SK-N-SH (cell line): ENCODE measurements around the gene MRPS12.

ENCODE experiments used
- EZH2phosphoT487 ChIP-seq: fragments of 200-600 bp; sonication (generic); IDR thresholded peaks from 2 replicates; pipeline ENCODE4 v1.6.1; 2017; ENCODE audit warnings: low read depth, mixed run types, mild to moderate bottlenecking, antibody characterized with exemption, moderate library complexity, borderline replicate concordance
- RFX5 ChIP-seq: IDR thresholded peaks from 2 replicates; pipeline ENCODE4 v1.6.1; 2012; ENCODE audit warnings: mild to moderate bottlenecking, improper control_type of control experiment, low read length
- TEAD4 ChIP-seq: IDR thresholded peaks from 2 replicates; pipeline ENCODE4 v1.4.0; 2012; ENCODE audit warnings: mild to moderate bottlenecking, borderline replicate concordance; ENCODE audit not compliant: insufficient read depth
- TF ChIP-seq, protein P1 (sequence below): fragments of 200-600 bp; sonication (generic); IDR thresholded peaks from 2 replicates; pipeline ENCODE4 v1.6.1; 2017; ENCODE audit warnings: antibody characterized with exemption, mild to moderate bottlenecking, moderate library complexity
- TF ChIP-seq, protein P2 (sequence below): IDR thresholded peaks from 2 replicates; pipeline ENCODE4 v1.6.1; 2012; ENCODE audit warnings: mild to moderate bottlenecking, low read depth, low read length, moderate library complexity

DNA sequence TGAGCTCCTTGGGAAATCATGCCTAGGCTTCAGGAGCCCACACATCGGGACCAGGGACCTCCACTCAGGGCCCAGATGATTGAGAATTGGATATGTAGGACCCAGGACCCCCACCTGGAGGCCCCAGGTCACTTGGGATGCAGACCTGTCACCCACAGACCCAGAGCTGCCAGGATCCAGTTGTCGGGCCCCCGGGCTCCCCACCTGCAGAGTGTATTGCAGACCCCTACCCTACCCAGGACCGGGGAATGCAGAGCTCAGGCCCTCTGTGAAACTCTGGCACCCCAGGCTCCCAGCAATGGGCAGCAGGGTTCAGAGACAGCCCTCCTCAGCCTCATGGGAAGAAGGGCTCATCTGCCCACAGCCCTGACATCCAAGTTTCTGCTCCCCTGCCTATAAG lies 25.1 kb upstream of the MRPS12 start:
- TF ChIP-seq, protein P1, sequence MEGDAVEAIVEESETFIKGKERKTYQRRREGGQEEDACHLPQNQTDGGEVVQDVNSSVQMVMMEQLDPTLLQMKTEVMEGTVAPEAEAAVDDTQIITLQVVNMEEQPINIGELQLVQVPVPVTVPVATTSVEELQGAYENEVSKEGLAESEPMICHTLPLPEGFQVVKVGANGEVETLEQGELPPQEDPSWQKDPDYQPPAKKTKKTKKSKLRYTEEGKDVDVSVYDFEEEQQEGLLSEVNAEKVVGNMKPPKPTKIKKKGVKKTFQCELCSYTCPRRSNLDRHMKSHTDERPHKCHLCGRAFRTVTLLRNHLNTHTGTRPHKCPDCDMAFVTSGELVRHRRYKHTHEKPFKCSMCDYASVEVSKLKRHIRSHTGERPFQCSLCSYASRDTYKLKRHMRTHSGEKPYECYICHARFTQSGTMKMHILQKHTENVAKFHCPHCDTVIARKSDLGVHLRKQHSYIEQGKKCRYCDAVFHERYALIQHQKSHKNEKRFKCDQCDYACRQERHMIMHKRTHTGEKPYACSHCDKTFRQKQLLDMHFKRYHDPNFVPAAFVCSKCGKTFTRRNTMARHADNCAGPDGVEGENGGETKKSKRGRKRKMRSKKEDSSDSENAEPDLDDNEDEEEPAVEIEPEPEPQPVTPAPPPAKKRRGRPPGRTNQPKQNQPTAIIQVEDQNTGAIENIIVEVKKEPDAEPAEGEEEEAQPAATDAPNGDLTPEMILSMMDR: no peak
- TF ChIP-seq, protein P2, sequence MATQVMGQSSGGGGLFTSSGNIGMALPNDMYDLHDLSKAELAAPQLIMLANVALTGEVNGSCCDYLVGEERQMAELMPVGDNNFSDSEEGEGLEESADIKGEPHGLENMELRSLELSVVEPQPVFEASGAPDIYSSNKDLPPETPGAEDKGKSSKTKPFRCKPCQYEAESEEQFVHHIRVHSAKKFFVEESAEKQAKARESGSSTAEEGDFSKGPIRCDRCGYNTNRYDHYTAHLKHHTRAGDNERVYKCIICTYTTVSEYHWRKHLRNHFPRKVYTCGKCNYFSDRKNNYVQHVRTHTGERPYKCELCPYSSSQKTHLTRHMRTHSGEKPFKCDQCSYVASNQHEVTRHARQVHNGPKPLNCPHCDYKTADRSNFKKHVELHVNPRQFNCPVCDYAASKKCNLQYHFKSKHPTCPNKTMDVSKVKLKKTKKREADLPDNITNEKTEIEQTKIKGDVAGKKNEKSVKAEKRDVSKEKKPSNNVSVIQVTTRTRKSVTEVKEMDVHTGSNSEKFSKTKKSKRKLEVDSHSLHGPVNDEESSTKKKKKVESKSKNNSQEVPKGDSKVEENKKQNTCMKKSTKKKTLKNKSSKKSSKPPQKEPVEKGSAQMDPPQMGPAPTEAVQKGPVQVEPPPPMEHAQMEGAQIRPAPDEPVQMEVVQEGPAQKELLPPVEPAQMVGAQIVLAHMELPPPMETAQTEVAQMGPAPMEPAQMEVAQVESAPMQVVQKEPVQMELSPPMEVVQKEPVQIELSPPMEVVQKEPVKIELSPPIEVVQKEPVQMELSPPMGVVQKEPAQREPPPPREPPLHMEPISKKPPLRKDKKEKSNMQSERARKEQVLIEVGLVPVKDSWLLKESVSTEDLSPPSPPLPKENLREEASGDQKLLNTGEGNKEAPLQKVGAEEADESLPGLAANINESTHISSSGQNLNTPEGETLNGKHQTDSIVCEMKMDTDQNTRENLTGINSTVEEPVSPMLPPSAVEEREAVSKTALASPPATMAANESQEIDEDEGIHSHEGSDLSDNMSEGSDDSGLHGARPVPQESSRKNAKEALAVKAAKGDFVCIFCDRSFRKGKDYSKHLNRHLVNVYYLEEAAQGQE: no peak
- no peak for TF ChIP-seq TEAD4
- no peak for TF ChIP-seq EZH2phosphoT487
- no peak for TF ChIP-seq RFX5
